ENCODE data around the gene TIMM17B.

DNA sequence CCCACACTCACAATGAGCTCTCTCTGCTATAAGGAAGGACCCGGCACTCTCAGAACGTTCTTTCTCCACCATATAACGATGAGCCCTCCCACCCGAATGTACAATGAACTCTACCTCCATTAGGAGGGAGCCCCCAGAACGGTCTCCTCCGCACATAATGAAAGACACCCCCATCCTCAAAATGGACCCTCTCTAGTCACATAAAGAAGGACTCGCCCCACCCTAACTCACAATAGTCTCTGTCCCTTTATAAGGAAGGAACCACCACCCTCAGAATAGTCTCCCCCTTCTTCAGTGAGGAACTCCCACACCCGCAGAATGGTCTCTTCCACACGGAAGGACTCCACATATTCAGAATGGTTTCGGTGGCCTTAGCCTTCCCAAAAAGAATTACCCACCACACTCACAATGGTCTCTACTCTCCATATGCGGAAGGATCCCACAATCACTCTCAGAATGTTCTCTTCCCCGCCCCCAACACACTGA, 13.4 kb upstream of the TIMM17B start:
- TF ChIP-seq, protein P1, sequence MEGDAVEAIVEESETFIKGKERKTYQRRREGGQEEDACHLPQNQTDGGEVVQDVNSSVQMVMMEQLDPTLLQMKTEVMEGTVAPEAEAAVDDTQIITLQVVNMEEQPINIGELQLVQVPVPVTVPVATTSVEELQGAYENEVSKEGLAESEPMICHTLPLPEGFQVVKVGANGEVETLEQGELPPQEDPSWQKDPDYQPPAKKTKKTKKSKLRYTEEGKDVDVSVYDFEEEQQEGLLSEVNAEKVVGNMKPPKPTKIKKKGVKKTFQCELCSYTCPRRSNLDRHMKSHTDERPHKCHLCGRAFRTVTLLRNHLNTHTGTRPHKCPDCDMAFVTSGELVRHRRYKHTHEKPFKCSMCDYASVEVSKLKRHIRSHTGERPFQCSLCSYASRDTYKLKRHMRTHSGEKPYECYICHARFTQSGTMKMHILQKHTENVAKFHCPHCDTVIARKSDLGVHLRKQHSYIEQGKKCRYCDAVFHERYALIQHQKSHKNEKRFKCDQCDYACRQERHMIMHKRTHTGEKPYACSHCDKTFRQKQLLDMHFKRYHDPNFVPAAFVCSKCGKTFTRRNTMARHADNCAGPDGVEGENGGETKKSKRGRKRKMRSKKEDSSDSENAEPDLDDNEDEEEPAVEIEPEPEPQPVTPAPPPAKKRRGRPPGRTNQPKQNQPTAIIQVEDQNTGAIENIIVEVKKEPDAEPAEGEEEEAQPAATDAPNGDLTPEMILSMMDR (IDR thresholded peaks at IDR 0.05): no peak
- TF ChIP-seq ZFX (IDR thresholded peaks at IDR 0.05; ENCODE audit: borderline replicate concordance): no peak

Data from 22Rv1 (cell line).